Melanocyte of skin (primary cell): ENCODE results near the gene TLE4. TPM values are rescaled to one million over a fixed set of nuclear protein-coding genes. Genes with fewer than 3 reads are reported as not detected.

Experiments
- total RNA-seq, 2 donors: library from RNA; depleted of rRNA; stranded (reverse); fragments of >200 nt; gene quantifications; 2 replicates each; pipeline ENCODE4 v1.2.3, GENCODE V29; 2012

The TLE4 gene
- total RNA-seq = 1 to 10 TPM; 3.0 to 7.9 TPM

GRCh38 chr9:79571309-79572031, at the start of gene TLE4:
TSS of gene TLE4 (plus strand) at chr9:79571965. CDS start at chr9:79572791, 826 bp downstream.

